ENCODE data around the gene PDE10A. TPM values are rescaled to one million over a fixed set of nuclear protein-coding genes. Genes with fewer than 3 reads are reported as not detected.

PDE10A gene
- total RNA-seq, 1 experiment from 2014 or later = 233 TPM

DNA sequence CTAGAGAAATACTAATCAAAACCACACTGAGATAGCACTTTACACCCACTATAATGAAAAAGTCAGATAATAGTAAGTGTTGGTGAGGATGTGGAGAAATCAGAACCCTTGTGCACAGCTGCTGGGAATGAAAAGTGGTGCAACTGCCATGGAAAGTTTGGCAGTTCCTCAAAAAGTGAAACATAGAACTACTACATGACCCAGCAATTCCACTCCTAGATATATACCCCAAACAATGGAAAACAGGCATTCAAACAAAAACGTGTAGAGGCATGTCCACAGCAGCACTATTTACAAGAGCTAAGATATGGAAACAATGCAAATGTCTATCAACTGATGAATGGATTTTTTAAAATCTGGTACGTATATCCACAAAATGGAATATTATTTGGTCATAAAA lies 236.1 kb downstream of the PDE10A start:
- DNase-seq (ENCODE audit: extremely low read depth, low read depth) = no peak

DNA sequence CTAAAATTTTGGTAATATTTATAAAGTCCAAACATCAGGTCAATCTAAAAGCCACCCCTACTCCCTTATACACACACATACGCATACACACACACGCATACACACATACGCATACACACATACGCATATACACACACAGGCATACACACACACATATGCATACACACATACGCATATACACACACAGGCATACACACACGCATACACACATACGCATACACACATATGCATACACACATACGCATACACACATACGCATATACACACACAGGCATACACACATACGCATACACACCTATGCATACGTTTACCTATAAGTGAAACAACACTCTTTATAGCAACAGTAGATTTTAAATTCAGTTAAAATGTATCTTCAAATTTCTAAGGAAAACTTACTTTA lies 240.8 kb downstream of the PDE10A start:
- no peak for DNase-seq (ENCODE audit: extremely low read depth, low read depth)

DNA sequence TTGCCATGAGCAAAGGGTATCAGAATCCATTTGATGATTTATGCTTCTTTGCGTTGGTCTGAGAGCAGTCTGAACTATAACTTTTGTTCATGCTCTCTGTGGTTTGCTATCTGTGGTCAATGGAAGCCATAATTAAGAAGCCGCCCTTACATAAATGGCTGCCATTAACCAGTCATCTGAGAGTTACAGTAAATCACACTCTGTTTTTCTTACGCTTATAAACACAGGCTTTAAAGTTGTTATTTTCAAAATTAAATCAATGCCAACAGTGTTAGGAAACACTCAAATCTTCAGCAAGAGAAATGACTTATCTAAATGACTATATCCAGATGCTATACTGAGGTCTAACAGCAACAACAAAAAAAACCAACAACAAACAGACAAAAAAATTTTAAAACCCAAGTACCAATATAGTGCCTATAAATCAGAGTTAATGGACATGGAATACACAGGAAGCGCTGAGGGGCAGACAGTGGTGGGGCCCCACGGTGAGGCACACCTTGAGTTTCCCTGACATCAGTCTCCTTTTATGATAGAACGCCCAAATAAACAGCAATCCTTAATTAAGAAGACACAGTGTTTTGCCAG lies 245.7 kb downstream of the PDE10A start:
- no peak for DNase-seq (ENCODE audit: extremely low read depth, low read depth)

DNA sequence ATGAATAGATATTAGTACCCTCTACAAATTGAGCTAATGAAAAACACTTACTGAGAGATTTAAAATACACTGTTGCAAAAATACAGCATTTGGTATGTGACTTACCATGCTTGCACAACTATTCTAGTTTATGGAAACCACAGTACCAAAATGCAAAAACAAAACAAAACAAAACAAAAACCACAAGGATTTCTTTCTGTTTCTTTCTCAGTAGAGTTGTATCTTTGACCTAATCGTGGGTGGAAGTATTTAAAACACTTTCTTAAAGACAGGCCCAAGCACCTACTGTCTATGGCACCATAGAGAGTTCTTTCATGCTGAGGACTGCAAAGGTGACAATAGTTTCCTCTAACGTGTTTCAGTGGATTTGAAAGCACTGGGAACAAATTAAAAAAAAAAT lies 258.3 kb downstream of the PDE10A start:
- no peak for DNase-seq (ENCODE audit: extremely low read depth, low read depth)

DNA sequence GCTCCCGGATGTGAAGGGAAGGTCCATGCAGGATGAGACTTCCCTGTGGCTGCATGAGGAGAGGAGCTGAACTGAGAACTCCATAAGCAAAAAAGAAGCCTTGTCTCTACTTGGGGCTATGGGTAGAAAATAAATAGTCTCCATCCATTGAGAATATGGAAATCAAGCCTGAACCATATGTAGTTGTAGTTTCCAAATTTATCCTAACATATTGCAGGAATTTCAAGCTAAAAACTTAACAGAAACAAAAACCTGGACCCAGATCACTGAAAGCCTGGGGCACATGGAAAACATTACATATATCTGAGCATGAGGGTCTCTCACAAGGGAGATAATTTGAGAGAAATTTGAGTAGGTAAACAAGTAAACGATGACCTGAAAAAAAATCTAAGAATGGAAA lies 258.7 kb downstream of the PDE10A start:
- no peak for DNase-seq (ENCODE audit: extremely low read depth, low read depth)

DNA sequence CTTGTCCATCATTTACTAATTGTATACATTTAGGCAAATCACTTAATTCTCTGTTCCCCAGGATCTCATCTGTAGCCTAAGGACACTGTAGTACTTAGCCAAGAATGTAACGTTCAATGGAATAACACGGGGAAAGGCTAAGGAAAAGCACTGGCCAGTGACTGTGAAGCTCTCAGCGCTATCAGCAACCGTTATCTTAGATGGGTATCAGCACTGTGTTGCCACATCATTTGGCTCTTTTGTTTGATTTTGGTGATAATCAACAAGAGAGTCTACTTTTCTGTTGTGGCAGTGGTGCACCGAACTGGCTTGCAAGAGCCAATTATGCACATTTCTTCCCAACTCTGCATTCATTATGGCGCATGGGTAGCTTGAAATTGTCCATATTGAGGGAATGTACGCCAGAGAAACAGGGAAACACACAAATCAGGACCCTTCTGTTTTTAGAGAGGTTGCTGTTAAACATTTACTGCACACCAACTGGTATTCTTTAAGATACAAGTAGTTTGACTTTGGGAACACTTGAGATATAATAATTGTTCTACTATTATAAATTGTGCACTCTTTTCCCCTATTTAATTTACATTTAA lies 259.9 kb downstream of the PDE10A start:
- no peak for DNase-seq (ENCODE audit: extremely low read depth, low read depth)

DNA sequence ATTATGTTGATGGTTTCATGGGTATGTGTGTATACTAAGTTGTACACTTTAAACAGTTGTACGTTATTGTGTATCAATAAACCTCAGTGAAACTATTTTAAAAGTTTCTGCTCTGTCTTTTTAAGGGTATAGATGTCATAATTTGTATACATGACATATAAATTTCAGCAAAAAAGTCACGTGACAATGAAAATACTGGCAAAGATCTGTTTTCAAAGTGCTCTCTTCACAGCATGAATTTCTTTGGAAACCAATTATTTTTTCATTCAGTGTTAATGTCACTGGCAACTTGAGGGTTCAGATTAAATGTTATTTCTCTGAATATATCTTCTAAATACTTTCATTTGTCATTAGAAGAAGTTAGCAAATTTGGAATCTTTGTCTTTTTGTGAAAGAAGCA lies 261.9 kb downstream of the PDE10A start:
- DNase-seq (ENCODE audit: extremely low read depth, low read depth) = no peak

DNA sequence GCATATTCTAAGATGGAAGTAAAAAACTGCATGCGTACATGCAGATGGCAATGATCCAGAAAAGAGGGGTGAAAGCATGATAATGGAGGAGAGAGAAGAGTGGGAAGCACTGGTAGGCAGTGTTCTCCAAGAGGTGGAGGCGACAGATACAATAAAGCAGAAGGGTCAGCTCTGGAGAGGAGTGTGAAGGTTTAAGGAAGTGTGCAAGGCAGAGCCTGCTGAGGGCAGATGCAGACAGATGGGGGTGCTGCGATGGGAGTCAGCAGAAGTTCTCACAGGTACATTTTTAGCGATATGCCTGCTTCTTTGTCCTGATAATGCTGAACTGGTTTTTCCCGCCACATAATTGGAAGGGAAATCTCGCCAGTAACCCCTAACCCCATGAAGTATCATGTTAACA lies 272.6 kb downstream of the PDE10A start:
- no peak for DNase-seq (ENCODE audit: extremely low read depth, low read depth)

DNA sequence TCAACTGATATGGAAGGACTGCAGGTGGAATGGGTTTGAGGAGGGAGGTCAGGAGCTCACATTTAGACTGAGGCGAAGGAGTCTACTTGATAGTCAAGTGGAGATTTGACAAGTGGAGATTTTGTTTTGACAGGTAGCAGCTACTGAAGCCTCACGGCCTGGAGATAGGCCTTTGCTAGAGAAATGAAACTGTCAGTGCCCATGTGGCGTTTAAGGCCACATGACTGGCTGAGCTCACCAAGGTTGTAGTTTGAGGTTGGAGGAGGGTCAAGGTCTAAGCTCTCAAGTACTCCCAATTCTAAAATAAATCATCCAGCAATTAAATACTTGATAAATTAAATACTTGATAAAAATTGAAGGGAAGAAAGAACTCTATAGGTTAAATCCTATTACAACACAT lies 273.5 kb downstream of the PDE10A start:
- DNase-seq (ENCODE audit: extremely low read depth, low read depth) = no peak

DNA sequence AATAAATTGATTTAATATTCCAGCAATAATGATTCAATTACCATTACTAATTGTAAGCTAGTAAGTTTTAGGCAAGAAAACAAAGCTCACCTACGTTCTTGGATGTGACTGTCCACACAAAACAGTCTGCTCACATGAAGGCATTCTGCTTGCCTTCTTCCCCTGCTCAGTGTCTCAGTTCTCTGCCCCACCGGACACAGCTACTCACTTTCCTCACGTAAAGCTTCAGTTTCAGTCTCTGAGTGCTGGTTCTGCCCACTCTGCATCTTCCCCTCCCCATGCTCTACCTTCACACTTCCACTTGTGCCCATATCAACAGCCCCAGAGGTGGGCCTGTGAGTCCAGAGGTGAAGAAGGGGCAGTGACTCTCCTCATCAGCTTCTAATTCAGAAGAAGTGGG lies 279.7 kb downstream of the PDE10A start:
- DNase-seq (ENCODE audit: extremely low read depth, low read depth) = no peak

DNA sequence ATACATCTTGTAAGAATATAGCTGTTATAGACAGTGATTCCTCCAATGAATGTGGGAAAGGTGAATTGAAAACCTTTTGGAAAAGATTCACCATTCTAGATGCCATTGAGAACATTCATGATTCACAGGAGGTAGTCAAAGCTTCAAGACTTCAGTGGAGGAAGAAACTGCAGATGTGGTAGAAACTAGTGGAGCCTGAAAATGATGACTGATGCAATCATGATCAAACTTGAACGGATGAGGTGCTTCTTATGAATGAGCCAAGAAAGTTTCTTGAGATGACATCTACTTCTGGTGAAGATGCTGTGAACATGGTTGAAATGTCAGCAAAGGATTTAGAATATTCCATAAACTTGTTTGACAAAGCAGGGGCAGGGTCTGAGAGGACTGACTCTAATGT lies 286.9 kb downstream of the PDE10A start:
- no peak for DNase-seq (ENCODE audit: extremely low read depth, low read depth)

DNA sequence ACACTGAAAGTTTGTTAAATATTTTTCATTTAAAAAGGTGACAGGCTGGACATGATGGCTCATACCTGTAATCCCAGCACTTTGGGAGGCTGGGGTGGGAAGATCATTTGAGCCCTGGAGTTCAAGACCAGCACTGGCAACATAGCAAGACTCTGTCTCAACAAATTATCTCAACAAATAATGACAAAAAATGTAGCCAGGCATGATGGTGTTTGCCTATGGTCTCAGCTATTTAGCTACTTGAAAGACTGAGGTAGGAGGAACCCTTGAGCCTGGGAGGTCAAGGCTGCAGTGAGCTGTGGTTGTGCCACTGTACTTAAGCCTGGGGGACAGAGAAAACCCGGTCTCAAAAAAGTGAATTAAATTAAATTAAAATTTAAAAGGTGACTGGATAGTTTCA lies 297.7 kb downstream of the PDE10A start:
- no peak for DNase-seq (ENCODE audit: extremely low read depth, low read depth)

DNA sequence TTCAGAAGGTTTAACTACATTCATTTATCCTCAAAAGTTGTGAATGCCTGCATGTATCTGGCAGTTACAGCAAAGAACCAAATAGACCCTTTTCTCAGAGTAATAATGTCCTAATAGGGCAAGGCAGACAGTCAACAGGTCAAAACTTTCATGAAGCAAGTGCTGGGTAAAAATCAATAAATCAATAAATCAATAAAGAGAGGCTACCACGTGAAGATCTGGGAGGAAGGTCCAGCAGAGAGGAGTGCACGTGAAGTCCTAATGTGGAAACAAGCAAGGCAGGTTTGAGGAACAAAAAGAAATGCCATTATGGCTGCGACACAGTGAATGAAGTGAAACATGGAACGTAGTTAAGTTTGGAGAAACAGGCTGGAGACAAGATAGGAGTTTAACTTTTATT lies 317.3 kb downstream of the PDE10A start:
- DNase-seq (ENCODE audit: extremely low read depth, low read depth) = no peak

DNA sequence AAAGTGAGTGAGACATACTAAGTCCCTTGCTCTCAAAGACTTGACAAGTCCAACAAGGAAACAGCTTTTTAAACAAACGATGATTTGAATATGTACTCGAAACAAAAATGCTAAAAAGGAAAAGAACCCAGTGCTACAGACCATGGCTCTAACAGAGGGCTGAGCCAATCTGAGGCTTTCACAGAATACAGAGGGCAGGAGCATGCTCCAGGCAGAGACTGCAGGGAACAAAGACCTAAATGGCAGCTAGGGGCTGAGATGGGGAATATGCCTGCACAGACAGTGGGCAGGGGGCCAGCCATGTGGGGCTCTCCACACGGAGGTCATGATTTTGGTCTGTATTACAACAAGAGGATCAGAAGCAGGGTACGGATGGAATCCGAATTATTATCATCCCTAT lies 322.5 kb downstream of the PDE10A start:
- no peak for DNase-seq (ENCODE audit: extremely low read depth, low read depth)

DNA sequence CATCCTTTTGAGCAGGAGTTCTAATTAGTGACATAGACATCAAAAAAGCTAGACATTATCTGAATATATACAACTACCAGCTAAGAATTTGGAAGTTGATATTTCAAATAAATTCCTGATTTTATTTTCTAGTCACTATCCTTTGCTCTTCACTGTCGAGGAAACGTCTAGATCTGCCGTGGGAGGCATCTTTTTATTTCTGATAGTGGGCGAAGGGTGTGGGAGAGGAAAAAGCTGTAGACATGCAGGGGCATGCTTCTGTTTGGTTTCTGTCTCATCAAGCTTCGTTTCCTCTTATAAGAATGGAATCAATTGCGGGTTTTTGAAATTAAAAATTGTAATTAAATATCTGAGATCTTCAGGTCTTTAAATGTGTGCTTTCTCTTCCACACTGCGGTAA lies 337.4 kb downstream of the PDE10A start:
- no peak for DNase-seq (ENCODE audit: extremely low read depth, low read depth)

DNA sequence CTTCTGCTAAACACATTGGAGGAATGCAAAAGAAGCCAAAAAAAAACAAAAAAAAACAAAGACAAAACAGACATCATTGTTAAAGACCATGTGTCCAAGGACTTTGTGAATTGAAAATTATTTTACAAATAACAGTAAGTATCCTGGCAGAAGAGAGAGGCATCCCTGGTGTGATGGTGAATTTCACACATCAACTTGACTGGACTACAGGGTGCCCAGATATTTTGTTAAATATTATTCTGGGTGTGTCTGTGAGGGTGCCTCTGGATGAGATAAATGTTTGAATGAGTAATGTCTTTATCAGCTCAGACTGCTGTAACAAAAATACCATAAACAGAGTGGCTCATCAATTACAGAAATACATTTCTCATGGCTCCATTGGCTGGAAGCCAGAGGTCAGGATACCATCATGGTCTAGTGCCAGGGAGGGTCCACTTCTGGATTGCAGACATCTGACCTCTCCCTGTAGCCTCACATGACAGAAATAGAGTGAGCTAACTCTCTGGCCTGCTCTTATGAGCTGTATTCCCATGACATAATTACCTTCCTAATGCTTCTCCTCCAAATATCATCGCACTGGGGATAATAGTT lies 341.4 kb downstream of the PDE10A start:
- DNase-seq (ENCODE audit: extremely low read depth, low read depth) = no peak

DNA sequence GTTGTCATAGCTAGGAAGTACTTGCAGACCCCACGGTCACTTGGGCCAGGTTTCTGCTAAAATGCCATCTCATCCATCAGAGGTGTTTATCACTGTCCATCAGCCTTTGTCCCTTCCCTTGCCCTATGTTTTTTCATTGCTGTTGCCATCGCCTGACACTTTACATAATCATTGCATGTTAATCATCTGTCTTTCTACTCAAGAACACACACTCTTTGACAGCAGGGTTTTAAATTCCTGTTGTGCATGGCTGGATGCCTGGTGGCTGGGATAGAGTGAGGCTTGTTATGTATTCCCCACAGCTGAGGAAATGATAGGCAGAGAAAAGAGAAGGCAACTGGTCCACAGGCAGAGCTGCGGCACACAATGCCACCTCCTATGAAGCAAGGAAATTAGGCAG lies 341.9 kb downstream of the PDE10A start:
- DNase-seq (ENCODE audit: extremely low read depth, low read depth) = no peak

DNA sequence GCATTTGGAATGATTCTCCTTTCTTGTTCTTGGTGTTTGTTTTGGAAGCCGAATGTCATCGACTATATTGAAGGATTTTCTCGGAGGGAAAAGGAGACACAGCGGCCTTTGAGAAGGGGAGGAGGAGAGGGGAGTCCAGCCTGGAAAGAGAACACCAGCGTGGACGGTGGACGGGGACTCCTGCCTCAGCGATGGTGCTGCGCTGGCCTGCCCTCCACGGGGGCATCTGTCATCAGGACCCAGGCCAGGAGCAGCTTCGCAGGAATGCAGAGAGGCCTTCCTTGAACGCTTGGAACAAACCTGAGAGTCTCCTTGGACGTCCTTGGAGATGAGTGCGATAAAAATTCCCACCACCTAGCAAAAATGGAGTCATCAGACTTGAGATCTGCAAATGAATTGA lies 345.3 kb downstream of the PDE10A start:
- no peak for DNase-seq (ENCODE audit: extremely low read depth, low read depth)

DNA sequence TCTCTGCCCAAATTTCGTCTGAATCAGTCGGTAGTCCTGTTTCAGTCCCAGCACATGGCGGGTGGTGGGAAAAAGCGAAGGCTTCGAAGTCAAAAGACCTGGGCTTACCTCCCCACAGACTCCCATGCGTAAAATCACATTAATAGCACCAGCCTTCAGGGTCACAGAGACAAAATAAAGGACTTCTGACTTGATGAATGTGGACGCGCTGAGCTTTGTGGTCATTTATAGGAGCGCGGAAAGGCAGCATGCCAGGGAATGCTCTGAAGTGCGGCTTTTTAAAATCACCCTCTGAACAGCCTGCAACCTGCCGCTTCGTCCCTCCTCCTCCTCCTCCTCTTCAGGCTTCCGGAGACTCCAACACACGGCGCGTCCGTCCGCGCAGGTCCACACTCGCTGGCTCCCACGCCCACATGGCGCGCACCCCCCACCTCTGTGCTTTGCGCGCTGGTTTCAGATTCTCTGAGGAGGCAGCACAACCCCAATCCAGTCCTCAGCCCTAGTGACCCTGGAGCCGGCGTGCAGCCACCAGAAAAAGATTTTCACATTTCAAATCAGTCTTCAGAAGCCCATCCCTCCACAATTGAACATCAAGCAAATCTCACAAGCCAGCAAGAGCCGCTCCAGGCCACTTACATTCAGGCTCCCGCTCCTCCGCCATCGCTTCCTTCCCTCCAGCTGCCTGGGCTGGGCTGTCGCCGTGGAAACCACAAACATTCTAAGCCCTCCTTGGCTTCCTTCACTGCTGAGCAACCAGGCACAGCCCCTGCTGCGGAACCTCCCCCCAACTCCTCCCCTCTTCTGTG lies 353.9 kb downstream of the PDE10A start, which contains the start of gene C6orf118:
C6orf118 (minus strand) TSS at position 680 of the 806 bp plus-strand sequence; CDS start at position 661, 19 bp downstream.
- no peak for DNase-seq (ENCODE audit: extremely low read depth, low read depth)

DNA sequence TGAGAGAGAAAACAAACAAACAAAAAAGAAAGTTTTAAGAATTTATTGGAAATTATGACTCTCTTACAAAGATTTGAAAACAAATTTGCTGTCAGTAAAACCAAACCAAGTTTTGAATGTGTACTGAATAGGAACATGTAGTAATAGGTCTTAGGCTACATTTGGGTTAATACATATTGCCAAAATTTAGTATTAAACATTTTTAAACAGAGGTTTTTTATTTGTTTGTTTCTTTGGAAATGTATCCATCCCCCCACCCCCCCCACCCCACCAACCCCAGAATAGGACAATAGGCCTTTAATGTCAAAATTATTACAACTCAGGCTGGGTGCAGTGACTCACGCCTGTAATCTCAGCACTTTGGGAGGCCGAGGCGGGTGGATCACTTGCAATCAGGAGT lies 356.1 kb downstream of the PDE10A start:
- no peak for DNase-seq (ENCODE audit: extremely low read depth, low read depth)

DNA sequence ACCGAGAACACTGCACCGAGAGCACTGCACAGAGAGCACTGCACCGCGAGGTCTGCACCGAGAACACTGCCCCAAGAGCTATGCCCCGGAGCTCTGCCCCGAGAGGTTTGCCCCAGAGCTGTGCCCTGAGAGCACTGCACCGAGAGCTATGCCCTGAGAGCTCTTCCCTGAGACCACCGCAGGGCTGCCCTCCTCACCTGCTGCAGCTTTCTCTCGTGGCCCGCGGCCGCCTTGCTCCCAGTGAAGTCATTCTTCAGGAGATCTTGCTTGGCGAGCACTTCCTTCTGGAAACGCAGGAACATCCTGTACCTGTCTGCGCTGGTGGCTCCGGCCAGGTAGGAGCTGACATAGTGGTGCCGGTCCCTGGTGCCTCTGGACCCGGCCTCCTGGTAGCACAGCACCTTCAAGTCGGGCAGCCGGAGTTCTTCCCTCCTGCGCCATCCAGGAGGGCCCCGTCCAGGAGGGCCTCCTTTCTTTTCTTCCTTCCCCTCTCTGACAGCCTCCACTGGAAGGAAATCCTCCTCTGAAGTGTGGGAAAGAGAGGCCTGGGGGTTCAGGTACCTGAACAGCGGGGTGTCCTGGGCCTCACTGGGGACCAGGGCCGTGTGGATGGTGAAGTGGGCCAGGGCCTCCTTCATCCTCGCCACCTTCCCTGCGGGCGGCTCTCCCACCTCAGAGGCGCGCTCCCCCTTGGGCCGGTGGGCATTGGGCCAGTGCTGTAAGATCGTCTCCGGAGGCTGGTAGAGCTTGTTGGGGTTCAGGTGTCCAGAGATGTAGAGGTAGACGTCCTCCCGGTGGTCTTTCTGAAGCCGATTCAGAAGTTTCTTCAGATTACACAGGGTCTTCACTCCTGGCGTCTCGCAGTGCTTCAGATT lies 361.4 kb downstream of the PDE10A start:
- no peak for DNase-seq (ENCODE audit: extremely low read depth, low read depth)

Measured in NCI-H460 (cell line).